Breast epithelium (tissue), 3 donors: ENCODE data around the gene HOATZ.

Source experiments
- POLR2A ChIP-seq: fragments of 450-650 bp; IDR thresholded peaks from one replicate; pipeline ENCODE4 v1.6.1; 2016; ENCODE audit warnings: antibody characterized with exemption, mild to moderate bottlenecking, moderate library complexity
- POLR2AphosphoS5 ChIP-seq, 3 donors: sonication (generic); formaldehyde crosslinking; IDR thresholded peaks; one replicate each; pipeline ENCODE4 v1.6.1; 2017; ENCODE audit warnings: antibody characterized with exemption in 3 of 3

GRCh38 chr11:111520560-111520959 lies 6.0 kb downstream of the HOATZ start:
- TF ChIP-seq POLR2A = no peak
- TF ChIP-seq POLR2AphosphoS5 (IDR thresholded peaks at IDR 0.05) = no peak
